Posterior vena cava (tissue), 2 donors: ENCODE measurements around the gene MYO1G. TPM values are rescaled to one million over a fixed set of nuclear protein-coding genes. Genes with fewer than 3 reads are reported as not detected.
"Not testable (repeated sequence)": the region's sequence is repeated elsewhere in the genome, so short reads cannot be mapped to it uniquely, and the experiment has no call there.

Experiments used
- DNase-seq: peaks from one replicate; pipeline ENCODE4 v3.0.0-alpha.2; 2020; ENCODE audit warnings: low spot score
- intact Hi-C, 2 donors: fragments of 100-400 bp; cut with DNase I; formaldehyde crosslinking; loops; one replicate each; pipeline versions ENCODE4 v1.14.1 to v1.14.2; 2022 to 2023
- total RNA-seq, 2 donors: library from RNA; stranded (reverse); fragmentation: NEBNext Ultra II Directional; extraction: Animal tissue kit (Norgen Biotek cat#: 25700); gene quantifications; one replicate each; pipeline ENCODE4 v1.2.1, GENCODE V29; 2021
- donor health status: DM: yes; HTN: yes; CAD: no.
- donor health status: DM: yes; HTN: yes; CAD: no.

Gene MYO1G
- total RNA-seq, 2 donors from 2014 or later = 4.9 to 6.3 TPM

DNA sequence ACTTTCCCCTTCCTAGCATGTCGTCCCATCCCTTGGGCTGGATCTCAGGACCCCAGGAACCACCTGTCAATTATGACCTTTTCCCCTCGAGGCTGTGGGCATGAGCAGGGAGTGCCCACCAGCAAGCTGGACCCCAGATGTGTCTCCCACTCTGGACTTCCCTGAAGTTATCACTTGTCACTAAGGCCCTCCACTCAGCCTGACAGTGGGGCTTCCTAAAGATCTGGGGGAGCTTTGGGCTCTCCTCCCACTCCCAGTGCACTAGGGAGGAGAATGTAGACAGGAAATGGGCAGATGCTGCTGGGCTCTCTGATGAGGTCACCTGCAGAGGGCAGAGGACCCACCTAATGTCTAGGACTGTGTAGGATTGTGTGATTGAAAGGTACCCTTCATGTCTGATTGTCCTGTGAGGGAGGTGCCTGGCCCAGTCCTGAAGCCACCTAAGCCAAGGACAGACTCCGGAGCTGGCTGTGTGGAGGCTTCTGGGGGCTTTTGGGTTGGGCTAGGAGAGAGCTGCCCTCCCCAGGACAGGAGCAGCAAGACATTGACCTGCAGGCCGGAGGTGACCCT, 18.7 kb downstream of the MYO1G start:
- intact Hi-C loops = loop anchor here in 1 of 2 donors (10.0 kb wide), 1 partner anchor 175 kb away; no protein-coding TSS in a partner anchor
- DNase-seq = peak; percentile 55

DNA sequence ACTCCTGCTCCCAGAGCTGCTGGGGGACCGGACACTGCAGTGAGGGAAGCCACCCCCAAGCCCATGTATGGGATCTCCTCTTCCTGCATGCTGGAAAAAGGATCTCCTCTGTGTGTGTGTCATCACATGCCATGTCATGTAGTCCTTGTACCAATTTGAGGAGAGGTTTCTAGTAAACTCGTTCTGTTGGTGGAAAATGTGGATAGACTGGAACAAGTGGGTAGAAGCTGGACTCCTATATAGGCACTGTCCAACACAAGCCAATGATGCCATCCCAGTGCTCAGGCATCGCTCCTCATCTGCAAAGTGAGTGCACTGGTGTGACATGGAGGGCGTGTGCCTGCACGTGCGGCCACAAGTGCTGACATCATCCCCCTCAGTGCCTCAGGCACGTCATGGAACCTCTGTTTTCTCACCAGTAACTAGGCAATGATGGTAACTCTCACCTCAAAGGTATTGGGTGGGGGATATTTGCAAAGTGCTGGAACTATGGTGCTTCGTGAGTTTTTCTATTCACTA, 19.3 kb downstream of the MYO1G start:
- DNase-seq = peak; percentile 49
- intact Hi-C loops = no loop called here

- intact Hi-C loops = no loop called here
- no peak for DNase-seq
These were observed 20.0 kb downstream of the MYO1G start for GRCh38 chr7:44958645-44959344.

DNA sequence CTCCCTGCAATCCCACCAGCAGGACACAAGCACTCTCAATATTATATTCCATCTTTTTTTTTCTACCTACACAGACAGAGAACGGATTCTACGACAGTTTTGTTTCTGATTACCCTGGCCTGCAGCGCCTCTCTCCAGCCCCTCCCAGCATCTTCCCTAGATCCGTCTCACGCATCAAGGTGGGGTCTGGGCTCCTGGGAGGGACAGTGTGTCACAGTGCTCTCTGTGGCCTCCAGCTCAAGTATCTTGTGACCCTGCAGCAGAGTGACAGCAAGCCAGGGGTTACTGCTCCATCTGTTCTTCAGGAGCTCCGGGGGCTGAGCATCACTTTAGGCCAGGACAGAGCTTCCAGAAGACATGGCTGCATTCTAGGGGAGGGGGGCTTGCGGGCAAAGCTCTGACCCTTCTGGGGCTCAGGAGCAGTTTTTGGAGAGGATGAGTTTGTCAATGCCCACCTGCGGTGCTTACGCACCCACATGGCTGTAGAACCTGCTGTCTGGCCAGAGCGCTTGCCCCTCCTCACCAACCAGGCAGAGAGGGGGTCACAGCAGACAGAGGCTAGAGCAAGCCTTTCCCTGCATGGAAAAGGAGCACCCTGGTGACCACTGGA, 22.6 kb downstream of the MYO1G start:
- DNase-seq = peak; percentile 67
- intact Hi-C loops = no loop called here

- intact Hi-C loops = no loop called here
- peak; percentile 30 for DNase-seq
These were observed 23.1 kb downstream of the MYO1G start for GRCh38 chr7:44955733-44956132.

DNA sequence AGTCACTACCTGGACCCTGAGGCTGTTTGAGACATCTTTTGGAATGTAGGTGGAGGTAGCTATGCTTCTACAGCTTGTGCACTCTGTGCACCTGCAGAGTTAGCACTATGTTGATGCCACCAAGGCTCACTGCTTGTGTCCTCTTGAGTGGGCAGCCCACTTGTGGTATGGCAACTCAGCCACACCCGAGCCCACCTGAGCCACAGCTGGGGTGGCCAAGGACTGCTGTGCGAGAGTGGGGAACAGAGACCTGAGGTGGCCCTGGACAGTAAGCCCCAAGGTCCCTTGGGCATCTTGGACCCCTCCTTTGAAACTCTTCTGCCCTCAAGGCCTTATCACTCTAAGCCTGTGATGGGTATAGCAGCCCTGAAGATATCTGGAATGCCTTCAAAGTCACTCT, 25.7 kb downstream of the MYO1G start:
- DNase-seq = peak; percentile 28
- intact Hi-C loops = no loop called here

GRCh38 chr7:44949303-44949702, 29.5 kb downstream of the MYO1G start:
- intact Hi-C loops = no loop called here
- DNase-seq = no peak

DNA sequence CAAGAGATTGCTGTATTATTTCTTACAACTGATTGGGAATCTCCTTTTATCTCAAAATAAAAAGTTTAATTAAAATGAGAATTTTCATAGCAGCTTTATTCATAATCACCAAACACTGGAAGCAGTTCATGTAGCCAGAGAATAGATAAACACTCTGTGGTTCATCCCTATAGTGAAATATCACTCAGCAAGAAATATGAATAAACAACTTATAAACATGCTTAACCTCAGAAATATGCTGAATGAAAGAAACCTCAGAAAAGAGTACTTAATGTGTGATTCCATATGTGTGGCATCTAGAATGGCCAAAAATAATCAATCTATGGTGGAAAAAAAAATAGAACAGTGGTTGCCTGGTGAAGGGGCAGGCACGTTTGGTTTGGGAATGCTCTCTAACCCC, 33.3 kb downstream of the MYO1G start:
- intact Hi-C loops = no loop called here
- DNase-seq = no peak

DNA sequence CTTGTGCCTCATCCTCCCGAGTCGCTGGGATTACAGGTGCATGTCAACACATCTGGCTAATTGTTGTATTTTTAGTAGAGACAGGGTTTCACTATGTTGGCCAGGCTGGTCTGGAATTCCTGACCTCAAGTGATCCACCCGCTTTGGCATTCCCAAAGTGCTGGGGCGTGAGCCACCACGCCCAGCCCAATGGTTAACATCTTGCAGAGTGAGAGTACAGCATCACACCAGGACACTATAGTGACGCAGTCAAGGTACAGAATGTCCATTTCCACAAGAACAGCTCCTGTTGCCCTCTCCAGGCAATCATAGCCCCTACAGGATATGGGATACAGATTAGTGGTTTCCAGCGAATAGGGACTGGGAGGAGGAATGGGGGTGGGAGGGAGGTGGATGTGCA, 34.0 kb downstream of the MYO1G start:
- DNase-seq = no peak
- intact Hi-C loops = no loop called here

GRCh38 chr7:44943631-44944030, 35.2 kb downstream of the MYO1G start:
- intact Hi-C loops = no loop called here
- no peak for DNase-seq

DNA sequence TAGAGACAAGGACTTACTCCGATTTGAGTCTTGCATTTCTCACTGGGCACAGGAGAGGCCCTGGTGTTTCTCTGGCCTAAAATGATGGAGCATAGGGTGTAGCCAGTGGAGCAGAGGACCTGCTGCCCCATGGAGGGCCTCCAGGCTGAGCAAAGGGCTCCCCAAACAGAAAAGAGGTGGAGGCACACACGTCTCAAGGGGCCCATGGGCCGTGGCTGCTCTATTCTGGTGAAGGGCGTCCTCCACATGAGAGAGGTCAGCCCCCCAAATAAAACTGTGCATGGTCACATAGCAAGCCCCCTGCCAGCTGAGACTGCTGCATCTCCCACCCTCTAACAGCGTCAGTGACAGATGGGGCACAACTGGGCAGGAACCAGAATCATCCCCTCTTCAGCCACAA, 41.4 kb downstream of the MYO1G start:
- intact Hi-C loops = no loop called here

GRCh38 chr7:44936322-44936721, 42.5 kb downstream of the MYO1G start:
- intact Hi-C loops = no loop called here

More for the DNA sequence above, 41.4 kb downstream of the MYO1G start:
- DNase-seq = peak; percentile 74

DNA sequence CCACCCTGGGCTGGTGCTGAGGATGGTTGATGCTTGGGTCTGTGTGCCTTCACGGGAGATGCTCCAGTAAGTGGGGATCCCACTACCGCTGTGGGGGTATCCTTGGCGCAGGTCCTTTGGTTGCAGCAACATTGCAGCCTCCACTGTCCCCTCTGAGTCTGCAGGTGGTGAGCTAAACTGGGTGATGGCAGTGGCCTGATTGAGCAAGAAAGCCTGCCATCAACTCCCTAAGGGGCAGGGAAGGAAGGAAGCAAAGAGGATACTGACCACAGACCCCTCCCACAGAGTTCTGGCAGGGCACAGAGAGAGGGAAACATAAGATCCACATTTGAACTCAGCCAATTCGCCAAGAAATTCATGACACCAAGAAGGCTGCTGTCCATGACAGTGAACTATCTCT, 43.2 kb downstream of the MYO1G start:
- DNase-seq = peak; percentile 64
- intact Hi-C loops = no loop called here

More at GRCh38 chr7:44936322-44936721, 42.5 kb downstream of the MYO1G start:
- DNase-seq = peak; percentile 46

DNA sequence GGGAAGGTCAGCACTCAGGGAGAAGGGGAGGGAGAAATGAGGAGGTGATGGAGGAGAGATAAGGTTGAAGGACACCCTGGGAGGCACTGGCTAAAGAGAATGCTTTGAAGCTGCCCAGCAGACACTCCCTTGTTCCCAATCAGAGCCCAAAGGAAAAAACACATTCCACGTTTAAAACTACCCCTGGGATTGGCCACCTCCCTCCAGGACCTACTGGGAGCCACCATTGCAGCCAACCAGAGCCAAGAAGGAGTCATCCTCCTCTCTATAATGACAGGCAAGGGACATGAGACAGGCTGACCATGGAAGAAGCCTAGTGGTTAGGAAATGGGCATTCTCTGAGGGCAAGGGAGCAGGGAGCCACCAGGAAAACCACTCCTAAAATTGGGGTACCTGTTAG, 43.8 kb downstream of the MYO1G start:
- intact Hi-C loops = no loop called here

DNA sequence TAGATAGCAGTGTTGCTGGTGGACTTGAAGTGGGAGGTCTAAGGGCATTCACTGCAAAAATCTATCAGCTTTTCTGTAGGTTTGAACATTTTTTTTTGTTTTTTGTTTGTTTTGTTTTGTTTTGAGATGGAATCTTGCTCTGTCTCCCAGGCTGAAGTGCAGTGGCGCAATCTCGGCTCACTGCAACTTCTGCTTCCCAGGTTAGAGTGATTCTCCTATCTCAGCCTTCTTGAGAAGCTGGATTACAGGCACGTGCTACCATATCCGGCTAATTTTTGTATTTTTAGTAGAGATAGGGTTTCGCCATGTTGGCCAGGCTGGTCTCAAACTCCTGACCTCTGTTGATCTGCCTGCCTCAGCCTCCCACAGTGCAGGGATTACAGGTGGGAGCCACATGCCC, 44.3 kb downstream of the MYO1G start:
- intact Hi-C loops = not testable (repeated sequence)
- DNase-seq = peak; percentile 35

More for the DNA sequence above, 43.8 kb downstream of the MYO1G start:
- no peak for DNase-seq

GRCh38 chr7:44930921-44931320, 47.9 kb downstream of the MYO1G start:
- intact Hi-C loops = no loop called here
- no peak for DNase-seq

DNA sequence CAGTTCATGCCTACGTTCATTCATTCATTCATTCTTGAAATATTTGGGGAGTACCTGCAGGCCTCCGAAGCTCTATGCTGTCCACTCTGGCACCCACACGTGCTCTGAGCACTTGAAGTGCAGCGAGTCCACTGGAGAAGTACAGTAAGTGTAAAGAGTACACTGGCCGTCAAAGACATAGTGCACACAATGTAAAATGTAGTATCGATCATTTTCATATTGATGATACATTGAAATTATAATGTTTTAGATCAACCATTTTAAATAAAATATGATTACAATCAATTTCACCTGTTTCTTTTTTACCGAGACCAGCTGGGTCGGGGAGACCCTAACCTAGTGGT, 56.5 kb downstream of the MYO1G start:
- intact Hi-C loops = loop anchor here (5.0 kb wide), 2 partner anchors 65 to 330 kb away; no protein-coding TSS in a partner anchor
- DNase-seq = no peak

GRCh38 chr7:44921607-44922350, 57.0 kb downstream of the MYO1G start:
- DNase-seq = peak; percentile 98
- intact Hi-C loops = loop anchor here (5.0 kb wide), 2 partner anchors 64 to 329 kb away; no protein-coding TSS in a partner anchor

- no peak for DNase-seq
- intact Hi-C loops = loop anchor here (5.0 kb wide), 2 partner anchors 63 to 328 kb away; no protein-coding TSS in a partner anchor
These were observed 58.7 kb downstream of the MYO1G start for GRCh38 chr7:44920119-44920518.

DNA sequence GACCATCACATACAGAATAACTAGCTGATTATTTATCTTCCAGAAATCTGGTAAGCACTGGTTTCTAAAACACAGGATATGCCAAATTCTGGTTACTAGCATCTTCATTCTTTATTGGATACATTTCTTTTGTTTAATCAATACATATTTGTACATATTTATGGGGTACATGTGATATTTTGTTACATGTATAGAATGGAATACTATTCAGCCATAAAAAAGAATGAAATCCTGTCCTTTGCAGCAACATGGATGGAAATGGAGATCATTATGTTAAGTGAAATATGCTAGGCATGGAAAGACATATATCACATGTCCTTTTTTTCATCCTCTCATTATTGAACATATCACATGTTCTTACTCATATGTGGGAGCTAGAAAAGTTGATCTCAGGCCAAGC, 60.8 kb downstream of the MYO1G start:
- DNase-seq = no peak
- intact Hi-C loops = no loop called here
